GM21367 (cell line): ENCODE data around the gene CYLD.

Experiments
- ATAC-seq: cut with Tn5 transposase; IDR thresholded peaks from one replicate; pipeline ENCODE4 v1.9.1; 2021; ENCODE audit not compliant: unreplicated experiment

CYLD gene

DNA sequence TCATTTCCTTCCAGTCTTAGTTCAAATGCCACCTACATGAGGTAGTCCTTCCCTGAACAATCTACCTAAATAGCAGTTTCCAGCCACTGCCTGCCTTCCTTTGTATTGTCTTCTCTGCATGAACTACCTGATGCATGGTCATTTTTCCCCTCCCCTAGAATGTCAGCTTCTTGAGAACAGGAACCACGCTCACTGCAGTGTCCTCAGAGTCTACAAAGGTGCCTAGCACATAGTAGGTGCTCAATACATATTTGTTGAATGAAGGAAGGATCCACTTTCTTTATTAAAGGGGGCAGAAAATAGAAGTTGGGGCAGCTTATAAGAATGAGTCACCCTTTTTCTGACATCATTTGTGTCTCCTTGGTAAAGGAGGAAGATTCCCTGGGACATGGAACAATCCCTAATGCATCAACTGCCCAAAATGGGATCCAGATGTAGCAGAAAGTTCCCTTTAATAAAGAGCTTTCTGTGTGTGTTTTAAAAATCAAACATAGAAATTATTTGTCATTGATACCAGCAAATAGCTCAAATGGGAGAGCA lies 4.4 kb upstream of the CYLD start:
- ATAC-seq: no peak

- ATAC-seq: no peak
Measured at GRCh38 chr16:50739031-50739430, 2.9 kb upstream of the CYLD start.

DNA sequence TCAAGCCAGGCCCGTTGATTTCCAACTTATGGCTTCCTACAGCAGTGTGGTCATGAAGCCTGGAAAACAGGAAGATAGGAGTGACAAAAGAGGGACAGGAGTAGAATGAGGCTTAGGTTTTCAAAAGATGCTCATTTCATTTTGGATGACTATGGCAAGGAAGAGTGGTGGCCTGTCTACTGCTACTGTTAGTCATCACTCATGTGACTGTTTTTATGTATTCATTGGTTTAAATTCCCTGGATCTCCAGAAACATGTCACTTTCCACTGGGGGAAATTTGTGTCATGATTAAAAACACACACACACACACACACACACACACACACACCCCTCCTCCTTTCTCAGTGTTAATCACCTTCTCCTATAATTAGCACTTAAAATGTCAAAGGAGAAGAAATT lies 1.1 kb upstream of the CYLD start:
- ATAC-seq: no peak

- peak; percentile 1 for ATAC-seq
Measured at GRCh38 chr16:50741225-50741780, 583 bp upstream of the CYLD start.

DNA sequence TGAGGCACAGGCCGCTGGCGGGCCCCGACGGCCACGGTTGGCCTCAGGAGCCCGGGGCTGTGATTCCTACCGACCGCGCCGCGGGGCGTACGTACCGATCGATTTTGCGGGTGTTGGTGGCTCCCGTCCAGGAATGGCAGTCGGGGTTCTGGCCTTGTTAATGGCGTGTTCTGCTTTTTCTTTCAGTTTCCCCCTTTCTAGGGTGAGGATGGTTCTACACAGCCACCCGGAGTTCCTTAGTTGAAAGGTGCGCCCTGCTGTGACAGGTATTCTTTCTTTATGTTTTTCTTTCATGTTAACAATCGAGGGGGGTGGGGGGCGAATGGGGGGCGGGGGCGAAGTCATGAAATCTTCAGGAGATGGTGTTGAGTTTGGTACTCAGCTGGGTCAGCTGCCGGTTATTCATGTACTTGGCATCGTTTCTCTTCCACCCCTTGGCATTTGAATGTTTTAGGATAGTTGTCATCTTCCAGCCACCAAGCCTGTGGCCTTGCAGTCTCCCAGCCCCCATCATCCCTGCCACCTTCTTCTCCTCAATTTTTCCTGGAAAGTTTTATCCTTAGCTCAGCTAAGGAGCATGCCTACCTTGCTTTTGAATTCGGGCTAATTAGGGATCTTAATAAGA lies 802 bp downstream of the CYLD start:
- no peak for ATAC-seq

- no peak for ATAC-seq
Measured at GRCh38 chr16:50743581-50744225, 1.8 kb downstream of the CYLD start.

DNA sequence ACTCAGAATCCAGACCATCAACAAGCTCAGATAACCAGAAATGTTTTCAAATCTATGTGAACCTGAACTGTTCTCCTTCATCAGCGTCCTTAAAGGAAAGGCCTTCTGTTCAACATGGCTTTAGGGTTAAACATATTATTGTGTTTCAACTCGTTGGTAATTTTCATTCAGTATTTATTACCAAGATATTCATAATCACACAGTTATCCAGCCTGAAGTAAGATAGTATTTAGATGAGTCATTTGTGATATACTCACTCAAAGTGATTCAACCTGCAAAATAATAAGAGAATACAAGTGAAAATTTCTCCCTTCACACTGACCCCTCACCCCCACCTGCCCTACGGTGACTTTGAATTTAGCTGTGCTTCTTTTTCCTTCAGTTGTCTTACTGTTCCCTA lies 3.0 kb downstream of the CYLD start:
- no peak for ATAC-seq

DNA sequence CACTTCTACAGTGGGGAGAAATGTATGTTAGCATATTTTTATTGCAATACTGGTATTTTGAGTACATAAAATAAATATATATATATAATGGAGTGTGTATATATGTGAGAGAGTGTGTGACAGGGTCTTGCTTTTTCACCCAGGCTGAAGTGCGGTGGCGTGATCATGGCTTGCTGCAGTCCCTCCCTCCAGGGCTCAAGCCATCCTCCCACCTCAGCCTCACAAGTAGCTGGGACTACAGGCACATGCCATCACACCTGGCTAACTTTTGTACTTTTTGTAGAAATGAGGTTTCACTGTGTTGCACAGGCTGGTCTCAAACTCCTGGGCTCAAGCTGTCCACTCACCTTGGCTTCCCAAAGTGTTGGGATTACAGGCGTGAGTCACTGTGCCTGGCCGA lies 4.1 kb downstream of the CYLD start:
- no peak for ATAC-seq

DNA sequence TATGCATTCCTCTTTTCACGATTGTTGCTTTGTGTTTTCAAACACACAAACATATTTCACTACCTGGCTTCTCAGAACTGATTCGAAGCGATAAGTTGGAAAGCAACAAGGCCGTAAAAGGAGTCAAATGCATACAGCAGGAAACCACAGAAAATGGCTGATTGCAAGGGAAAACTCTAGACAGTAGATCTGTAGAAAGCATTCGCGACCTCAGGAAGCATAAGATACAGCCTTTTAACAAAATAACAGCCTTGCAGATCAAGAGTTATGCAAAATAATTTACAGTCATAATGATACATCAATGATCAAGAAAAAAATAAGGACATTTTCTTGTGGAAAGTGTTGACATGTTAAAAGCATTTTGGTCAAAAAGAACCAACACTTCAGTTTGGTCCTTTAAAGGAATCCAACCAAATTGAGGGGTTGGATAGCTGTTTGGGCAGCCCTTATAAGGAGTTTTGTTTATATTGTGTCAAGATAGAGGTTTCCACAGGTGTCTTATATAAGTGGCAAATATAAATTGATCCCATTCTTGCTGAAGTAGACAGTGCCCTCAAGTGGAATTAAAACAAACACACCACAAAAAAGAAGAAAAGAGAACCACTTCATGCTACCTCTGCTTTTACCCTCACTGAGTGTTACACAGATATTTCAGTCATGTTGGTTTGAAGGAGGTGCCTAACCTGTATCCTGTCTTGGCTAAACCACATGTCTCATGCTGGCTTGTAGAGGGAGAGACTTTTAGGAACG lies 5.5 kb downstream of the CYLD start:
- peak; percentile 46 for ATAC-seq

GRCh38 chr16:50751528-50751927 lies 9.6 kb downstream of the CYLD start:
- ATAC-seq: no peak

DNA sequence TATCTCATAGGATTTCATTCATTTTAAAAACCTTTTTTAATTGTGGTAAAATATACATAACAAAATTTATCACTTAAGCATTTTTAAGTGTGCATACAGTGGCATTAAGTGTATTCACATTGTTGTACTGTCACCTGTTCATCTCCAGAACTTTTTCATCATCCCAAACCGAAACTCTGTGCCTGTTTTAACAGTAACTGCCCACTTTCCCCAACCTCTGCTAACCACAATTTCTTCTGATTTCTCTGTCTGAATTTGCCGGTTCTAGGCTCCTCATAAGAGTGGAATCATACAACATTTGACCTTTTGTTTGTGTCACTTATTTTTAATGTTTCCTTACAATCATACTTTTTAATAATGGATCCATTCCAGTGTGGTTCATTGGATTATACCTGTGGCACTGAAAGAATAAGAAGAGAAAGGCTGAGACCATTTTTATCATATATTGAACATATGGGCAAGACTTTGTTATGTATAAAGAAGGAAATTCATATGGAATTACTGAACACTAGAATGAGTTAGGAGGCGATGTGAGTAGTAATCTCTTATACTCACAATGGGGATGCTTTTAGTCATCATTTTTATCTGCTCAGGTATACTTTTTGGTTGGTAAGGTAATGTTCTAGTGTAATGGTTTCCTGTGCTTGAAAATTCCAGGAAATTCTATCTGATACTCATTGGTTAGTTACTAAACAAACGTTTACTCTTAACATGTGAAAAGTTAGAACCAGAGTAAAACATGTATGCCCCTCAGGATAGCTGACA lies 10.8 kb downstream of the CYLD start:
- no peak for ATAC-seq

- ATAC-seq: no peak
Measured at GRCh38 chr16:50756473-50756872, 14.6 kb downstream of the CYLD start.

DNA sequence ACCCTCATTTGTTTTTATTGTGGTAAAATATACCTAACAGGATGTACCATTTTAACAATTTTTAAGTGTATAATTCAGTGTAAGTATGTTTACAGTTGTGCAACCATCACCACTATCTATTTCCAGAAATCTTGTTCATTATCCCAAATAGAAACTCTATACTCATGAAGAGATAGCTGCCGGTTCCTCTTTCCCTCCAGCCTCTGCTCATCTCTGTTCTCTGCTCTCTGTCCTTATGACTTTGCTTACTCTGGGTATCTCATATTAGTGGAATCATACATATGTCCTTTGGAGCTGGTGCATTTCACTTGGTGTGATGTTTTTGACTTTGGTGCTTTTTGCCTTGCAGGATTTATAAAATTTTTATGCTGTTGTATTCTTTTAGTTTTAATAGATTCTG lies 19.4 kb downstream of the CYLD start:
- no peak for ATAC-seq

DNA sequence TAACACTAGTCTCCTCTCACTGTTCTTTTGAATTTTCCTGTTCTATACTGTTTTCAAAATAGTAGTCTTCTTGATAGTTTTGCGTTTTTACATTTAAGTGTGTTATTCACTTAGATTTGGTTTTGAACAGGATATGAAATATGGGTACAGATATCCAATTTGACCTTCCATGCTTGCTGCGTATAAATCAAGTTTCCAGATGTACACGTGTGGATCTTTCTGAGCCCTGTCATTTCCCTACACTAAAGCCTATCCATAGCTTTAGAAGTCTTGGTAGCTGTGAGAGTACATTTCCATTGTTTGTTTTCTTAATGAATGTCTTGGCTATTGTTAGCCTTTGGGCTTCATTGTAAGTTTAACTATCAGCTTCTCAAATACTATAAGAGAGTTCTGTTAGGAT lies 20.4 kb downstream of the CYLD start:
- ATAC-seq: no peak

GRCh38 chr16:50763211-50763610 lies 21.3 kb downstream of the CYLD start:
- no peak for ATAC-seq

GRCh38 chr16:50765260-50765659 lies 23.4 kb downstream of the CYLD start:
- no peak for ATAC-seq

GRCh38 chr16:50765861-50766260 lies 24.0 kb downstream of the CYLD start:
- no peak for ATAC-seq

DNA sequence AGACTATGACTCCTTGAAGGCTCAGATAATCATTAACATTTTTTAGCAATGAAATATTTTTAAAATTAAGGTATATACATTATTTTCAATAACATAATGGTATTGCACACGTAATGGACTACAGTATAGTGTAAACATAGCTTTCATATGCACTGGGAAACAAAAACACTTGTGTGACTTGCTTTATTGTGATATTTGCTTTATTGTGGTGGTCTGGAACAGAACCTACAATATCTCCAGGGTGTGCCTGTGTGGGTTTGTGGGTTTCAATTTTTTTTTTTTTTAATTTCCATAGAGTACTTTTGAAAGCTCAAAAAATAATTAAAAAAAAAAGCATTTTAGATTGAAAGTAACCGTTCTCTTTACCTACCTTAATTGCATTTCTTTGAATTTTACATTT lies 25.3 kb downstream of the CYLD start:
- ATAC-seq: no peak

GRCh38 chr16:50771366-50771765 lies 29.5 kb downstream of the CYLD start:
- ATAC-seq: no peak

DNA sequence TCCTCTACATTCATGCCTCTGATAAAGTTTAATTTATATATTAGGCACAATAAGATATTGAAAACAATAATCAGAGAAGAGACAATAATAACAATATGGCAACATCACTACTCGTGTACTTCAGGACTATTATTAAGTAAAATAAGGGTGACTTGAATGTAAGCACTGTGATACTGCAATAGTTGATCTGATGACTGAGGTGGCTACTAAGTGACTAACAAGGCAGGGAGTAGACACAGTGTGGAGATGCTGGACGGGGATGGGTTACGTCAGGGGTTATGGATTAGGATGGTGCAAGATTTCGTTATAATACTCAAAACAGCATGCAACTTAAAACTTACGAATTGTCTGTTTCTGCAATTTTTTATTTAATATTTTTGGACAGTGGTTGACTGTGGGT lies 32.5 kb downstream of the CYLD start:
- ATAC-seq: no peak

GRCh38 chr16:50774960-50775359 lies 33.1 kb downstream of the CYLD start:
- ATAC-seq: no peak
